ENCODE data around the gene GFOD1.
"Not testable (repeated sequence)": the region's sequence is repeated elsewhere in the genome, so short reads cannot be mapped to it uniquely, and the experiment has no call there.

GFOD1 gene

DNA sequence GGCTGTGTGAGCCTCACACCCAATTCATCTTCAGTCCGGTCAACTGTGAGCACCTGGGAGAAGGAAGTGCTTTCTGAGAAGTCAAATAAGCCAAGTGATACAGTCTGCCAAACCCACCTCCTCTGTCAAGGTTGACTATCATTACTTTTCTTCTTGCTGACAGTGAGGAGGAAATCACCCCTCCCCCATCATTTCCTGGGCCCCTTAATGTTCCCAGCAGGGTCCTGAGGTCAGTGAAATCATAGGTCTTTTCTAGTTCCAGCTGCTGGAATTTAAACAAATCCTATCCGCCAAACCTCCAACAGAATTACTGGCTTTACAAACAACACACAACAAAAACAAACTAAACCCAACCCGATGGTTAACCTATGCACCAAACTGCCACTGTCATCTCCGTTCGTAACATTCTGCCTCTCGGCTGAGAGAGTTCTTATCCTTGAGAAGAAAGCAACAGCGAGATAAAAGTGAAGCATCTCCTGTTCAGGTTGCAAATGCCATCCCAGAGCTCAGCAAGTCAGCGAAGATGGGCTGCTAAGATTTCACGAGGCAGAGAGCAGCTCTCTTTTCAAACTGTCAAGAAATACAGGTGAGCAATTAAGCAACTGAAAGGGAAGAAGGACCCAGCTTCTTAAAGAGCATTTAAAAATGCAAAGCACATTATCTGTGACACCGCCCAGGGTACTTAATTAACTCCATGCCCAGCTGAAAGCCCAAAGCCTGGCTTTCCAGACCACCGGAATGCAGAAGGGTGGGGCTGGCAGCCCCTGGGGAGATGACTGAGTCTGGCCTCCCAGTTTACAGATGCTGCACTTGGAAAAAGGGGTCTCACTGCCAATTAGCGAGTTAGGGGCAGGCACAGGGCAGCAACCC is 24.7 kb downstream of the GFOD1 start:
- no peak for DNase-seq

DNA sequence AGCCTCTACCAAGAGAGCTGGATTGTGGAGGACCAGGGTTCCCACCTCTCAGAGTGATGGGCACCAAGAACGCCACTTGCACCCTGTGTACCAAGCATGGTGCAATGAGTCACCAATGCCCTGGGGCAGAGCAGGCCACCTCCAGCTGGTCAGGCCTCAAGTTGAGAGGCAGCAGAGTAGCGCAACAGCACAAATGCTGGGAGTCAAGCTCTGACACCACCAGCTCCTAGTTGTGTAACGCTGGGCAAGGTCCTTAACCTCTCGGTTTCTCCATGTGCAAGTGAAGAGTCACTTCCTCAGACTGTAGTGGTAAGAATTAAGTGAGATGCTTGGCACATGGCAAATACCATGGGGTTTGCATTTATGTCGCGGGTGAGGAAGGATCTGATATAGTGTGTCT is 25.6 kb downstream of the GFOD1 start:
- DNase-seq = peak; percentile 75

DNA sequence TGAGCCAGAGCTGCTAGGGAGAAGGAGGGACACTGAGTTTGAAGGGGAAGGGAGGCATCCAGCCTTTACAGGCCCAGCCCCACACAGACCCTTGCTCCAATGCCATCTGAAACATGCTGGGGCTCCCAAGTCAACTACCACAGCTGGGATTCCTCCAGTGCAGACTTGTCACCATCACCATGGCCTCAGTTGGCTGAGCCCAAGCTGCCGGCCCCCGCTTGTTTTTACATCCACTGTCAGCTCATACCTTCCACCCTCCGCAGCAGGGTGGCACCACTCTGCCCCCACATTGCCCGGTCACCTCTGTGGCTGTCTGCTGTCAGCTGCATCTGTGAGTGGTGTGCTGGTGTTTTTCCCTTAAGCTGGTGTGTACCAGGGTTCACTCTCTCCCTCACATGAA is 26.1 kb downstream of the GFOD1 start:
- no peak for DNase-seq

DNA sequence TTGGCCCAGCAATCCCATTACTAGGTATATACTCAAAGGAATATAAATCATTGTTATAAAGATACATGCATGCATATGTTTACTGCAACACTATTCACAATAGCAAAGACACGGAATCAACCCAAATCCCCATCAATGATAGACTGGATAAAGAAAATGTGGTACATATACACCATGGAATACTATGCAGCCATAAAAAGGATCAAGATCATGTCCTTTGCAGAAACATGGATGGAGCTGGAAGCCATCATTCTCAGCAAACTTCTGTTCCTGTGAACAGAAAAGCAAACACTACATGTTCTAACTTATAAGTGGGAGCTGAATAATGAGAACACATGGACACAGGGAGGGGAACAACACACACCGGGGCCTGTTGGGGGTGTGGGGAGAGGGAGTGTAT is 27.1 kb downstream of the GFOD1 start:
- not testable (repeated sequence) for DNase-seq

DNA sequence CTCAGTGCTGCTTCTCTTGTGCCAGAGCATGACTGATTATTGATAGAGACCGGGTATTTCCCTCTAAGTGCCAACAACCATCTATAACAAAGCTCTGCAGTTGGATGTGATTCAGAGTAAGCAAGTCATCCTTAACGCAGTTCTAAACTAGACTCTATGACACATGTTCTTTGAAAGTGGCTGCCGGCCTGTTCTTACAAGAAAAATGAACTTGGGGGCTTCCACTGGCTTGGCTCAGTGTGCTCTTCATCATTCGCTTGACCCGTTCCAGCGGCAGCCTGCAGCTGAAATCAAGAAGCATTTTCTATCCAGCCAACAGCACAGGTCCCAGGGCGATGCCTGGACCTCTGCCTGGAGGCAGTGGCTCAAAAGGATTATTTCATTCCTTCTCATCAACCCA is 29.8 kb downstream of the GFOD1 start:
- DNase-seq = no peak

DNA sequence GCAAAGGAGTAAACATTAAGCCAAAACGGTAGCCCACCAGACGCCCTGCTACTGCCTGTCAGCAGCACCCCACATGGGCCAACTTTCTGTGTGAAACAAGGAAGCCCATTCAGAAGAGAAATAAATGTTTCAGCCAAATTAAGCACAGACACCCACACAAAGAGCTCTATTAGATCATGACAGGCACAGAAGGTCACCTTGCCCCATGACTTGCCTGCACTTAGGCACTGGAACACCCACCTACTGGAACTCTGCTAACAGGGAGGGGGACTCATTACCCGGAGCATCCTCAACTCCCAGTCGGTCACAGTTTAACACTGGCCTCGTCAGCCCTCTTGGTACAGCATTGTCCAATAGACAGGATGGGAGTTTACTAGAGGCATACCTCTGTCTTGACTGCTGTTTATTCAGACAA is 31.8 kb downstream of the GFOD1 start:
- no peak for DNase-seq

DNA sequence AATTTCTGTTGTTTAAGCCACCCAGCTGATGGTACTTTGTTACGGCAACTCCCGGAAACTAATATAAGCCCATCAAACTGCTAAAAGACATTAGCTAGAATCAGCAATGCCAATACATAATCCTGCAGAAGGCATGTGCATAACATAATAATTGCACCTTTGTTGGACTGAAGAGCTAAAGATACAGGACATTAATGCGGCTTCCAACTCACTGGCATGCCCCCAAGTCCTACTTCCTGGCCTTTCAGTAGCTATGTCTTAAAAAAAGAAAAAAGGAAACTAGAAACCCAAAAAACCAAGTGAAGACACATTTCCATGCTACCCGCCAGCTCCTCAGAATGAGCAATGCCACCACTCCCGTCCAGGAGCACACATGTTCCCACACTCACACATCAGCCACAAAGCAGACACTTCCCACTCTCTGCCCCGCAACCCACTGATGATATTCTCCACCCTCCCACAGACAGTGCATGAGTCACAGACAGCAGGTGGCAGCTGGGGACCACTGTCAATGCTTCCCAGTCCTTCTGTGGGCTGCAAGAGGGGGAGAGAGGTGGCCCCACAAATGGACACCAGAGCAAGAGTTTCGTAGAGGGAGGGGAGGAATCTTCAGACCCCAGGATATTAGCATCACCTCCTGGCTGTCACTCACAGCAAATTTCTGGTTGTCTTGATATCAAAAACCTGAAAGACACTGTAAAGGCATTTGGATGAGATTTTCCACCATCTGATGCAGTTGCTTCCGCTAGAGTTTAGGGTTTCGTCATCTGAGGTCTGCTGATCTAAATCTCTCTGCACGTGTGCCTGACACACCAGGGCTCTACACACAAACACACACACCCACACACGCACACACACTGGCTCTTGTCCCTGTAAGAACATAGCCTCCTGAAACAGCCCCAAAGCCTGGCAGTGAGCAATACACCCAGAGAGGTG is 32.8 kb downstream of the GFOD1 start:
- peak; percentile 81 for DNase-seq

DNA sequence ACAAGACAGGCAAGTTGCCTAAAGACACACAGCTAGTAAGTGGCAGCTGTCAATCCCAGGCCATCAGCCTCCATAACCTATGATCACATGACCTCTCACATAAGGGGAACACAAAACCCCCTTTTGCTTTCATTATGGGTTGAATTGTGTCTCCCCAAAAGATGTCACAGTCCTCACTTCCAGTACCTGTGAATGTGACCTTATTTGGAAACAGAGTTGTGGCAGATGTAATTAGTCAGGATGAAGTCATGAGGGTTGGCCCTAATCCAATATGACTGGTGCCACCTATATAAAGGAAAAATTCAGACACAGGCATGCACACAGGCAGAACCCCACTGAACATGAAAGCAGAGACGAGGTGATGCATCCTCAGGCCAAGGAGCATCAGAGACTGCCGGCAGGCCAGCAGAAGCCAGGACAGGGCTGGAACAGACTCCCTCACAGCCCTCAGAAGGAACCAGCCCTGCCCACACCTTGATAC is 33.6 kb downstream of the GFOD1 start:
- DNase-seq = no peak

DNA sequence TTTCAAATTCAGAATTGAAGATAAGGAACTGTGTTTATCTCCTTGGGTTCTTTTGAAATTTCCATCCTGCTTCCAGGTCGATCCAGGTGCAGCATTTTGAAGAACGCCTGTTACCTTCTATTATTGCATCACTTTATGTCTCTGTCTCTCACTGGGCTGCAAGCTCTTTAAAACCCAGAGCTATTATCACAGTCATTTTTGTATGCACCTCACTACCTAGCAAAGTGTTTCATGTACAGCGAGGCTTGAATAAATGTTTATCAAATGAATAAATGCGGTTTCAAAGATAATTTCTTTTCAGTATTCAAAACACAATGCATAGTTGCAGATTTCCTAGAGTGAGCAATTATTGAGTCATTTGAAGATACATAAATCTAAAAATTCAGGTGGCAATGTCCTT is 34.2 kb downstream of the GFOD1 start:
- no peak for DNase-seq

DNA sequence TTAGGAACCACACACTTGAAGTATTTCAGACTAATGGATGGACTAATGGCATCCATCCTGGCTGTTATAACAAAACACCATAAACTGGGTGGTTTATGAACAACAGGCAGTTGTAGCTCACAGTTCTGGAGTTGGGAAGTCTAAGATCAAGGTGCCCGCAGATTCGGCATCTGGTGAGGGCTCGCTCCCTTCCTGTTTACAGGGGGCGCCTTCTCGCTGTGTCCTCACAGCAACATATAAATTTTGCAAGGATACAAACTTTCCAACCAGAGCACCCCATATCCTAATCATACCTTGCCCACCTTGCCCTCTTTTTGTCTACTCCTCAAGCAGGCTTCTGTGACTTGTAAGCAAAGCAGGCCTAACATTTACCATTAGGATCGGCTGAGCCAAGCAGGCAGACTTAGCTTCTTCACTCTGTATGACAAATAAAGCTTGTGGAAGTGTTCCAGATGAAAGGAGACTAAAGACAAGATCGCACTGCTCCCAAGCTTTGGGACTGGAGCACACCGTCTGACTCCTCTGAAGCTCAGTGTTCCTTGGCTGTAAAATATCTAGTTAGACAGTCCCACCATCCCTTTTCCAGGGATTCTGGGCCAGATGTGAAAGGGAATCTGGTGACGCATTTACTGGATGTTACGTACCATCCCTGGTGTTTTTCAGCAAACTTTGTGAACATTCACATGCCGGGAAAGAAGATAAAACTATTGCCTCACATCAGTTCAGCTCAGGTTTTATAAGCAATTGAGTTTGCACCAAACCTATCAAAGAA is 34.9 kb downstream of the GFOD1 start:
- no peak for DNase-seq

DNA sequence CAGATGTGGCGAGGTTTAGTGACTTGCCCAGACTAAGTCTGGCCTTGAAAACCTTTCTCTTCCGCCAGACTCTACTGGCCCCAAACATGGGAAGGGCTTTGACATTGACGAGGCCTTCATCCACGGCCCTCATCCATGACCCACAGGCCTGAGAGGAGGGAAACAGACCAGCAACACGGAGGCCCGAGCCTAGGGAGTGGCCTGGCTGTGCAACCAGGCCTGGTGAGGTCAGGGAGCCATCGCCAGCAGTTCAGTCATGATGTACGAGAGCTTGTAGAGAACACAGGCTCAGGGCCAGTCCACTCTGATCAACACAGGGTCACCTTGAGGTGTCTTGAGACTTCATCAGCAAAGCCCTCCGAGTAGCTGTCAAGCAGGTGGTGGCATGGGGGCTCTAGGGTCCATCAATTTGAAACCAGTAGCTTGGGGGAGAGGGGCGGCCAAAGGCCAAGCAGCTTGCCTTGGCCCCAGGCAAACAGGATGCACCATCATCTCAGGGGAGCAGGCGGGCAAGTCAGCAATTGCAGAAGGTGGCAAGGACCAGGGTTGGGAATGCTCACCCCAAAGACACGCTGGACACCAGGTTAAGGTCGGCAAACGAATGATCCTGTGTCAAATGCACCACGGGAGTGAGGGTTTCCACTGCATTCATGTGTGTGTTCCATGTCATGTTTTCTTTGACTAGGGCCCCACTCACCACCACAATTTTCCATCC is 36.1 kb downstream of the GFOD1 start:
- DNase-seq = no peak

DNA sequence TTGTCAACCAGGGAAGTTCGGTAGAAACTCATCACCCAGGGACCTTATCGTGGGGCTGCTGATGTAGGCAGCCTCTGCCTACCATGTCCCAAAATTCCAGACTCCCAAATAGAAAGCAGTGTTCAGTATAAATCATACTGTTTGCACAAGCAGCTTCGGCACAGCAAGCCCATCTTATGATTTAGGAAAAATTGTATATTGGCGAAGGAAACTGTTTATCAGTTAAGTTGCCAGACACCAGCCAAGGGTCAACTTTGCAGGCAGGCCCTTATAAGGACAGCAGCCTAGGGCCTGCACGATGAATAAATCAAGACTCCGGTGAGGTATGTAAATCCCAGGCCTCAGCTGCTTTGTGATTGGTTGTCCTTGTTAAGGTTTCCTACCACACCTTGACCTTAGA is 36.8 kb downstream of the GFOD1 start:
- no peak for DNase-seq

DNA sequence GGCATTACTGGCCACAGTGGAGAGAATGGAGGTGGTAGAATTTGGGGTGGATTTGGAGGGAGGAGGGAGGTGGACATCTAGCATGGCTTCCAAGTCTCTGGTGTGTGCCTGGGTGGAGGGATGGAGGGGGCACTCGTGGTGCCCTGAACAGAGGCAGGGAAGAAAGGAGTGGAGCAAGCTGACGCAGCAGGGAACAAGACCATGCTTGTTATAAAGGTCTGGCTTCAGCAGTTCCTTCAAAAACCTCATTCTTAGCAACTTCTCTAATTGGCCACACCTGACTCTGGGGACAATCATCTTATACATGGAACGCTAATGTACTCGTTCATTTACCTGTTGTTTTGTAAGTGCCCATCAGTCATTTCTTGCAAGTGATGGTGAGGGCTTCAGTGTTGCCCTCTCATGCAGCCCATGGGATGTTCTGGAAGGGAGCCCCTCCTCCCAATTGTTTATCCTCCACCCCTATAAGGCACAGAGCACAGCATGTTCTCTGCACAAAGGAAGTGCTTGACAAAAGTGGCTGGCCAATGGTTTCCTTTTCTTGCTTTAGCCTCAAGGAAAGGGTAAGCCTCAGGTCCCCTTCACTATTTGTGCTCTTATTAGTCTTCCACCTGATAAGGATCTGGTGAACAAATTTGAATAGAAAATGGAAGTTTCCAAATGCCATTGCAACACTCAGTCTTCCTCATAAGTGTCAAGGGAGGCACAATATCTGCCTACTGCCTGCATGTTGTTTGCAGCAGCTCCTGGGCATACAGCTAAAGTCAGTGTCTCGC is 39.3 kb downstream of the GFOD1 start:
- DNase-seq = no peak

DNA sequence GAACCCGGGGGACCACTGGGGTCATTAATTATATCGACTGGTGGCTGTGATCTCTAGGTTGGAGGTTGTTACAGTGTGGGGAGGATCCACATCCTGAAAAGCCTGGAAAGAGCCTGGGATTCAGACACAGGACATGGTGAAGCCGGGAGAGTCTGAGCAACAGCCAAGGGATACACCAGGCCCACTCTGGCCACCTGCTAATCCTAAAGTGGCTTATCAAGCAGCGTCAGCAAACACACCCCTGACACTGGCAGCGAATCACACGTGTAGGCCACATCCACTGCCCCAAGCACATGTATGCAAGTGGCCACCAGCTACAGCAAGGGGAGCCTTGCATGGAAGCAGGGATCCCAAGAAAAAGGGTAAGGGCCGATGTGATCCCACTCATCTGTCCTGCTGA is 41.0 kb downstream of the GFOD1 start:
- no peak for DNase-seq

DNA sequence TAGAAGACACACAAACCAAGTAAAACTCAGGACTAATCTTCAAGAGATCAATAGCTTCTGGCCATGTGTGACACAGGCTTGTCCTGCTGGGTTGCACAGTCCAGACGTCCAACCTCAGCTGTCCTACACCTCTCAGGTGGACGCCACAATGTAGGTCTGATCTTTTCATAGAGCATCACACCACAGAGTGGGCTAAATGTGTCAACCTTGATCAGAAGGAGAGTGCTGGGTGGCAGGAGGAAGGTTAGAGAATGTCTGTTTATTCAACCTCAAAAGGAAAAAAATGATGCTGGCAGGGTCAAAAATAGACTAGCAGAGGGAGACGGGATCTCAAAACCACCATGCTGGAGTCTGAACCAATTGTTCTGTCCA is 41.7 kb downstream of the GFOD1 start:
- DNase-seq = no peak

DNA sequence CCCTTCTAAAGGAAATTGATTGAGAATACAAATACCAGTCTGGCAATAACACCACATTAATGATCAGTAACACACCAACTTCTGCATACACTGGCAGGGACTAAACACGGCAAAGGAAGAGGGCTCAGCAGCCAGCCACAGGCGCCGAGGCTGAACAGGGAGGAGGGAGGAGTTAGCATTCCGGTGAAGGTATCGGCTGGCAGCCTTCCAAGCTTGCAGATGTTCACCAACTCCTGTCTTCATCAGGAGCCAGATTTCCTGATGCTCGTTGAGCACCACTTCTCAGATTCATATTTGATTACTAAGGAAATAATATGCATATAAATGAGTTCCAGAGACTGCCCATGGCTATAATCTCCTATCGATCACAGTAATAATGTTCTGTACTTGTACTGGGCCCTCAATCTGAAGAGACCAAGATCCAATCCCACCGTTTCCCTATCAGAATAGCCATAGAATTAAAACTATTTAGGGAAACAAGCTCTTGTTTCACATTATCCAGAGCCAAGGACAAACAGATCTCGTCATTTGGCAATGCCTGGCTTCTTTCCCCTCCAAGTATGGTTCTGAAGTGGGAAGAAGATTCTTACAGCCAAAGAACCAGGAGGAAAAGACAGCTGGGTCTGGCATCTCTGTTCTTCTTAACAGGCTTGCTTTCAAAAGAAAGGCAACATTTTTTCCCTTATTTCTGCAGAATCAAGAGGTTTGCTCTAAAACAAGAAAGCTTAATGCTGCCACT is 42.2 kb downstream of the GFOD1 start:
- DNase-seq = no peak

DNA sequence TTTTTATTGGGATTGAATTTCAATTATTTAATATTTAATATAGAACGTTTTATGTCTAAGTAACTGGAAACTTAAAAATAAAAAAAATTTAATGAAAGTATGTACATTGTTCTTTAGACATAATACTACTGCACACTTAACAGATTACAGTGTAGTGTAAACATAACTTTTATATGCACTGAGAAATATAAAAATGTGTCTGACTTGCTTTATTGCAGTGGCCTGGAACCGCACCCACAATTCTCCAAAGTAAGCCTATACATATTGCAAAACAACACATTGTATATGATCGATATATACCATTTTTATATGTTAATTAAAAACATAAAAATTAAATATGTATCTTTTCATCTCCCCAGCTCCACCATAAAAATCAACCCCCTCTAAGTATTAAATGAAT is 42.8 kb downstream of the GFOD1 start:
- DNase-seq = no peak

DNA sequence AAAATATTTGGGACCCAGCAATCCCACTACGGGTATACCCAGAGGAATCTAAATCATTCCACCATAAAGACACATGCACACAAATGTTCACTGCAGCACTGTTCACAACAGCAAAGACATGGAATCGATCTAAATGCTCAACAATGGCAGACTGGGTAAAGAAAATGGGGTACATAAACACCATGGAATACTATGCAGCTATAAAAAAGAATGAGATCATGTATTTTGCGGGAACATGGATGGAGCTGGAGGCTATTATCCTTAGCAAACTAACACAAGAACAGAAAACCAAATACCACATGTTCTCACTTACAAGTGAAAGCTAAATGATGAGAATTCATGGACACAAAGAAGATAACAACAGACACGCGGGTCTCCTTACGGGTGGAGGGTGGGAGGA is 43.4 kb downstream of the GFOD1 start:
- not testable (repeated sequence) for DNase-seq

DNA sequence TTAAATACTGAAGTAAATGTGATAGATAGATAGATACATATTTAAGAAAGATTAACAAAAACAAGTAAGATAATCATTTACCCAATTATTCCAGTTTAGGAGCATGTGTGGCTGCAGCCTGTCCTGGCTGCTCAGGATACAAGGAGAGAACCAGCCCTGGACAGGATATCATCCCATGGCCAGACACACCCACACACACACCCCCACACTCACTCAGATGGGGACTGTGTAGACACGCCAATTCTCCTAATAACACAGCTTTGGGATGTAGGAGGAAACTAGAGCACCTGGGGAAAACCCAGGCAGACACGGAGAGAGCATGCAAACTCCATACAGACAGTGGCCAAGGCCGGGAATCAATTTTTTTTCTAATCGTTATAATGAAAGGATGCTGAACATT is 45.6 kb downstream of the GFOD1 start:
- no peak for DNase-seq

DNA sequence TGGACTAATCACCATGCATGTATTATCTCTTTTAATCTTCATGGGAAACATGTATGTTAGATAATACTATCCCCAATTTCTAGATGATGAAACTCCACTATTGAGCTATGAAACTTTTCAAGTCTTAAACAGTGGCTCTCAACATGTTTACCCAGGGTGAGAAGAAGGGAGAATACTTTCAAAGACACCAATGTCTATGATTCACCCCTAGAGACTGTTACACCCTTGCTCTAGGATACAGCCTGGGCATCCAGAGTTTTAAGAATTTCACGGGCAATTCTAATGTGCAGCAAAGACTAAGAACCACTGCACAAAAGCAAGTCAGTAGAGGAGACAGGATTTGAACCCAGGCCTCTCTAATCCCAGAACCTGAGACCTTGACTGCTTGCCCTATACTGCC is 47.8 kb downstream of the GFOD1 start:
- no peak for DNase-seq

DNA sequence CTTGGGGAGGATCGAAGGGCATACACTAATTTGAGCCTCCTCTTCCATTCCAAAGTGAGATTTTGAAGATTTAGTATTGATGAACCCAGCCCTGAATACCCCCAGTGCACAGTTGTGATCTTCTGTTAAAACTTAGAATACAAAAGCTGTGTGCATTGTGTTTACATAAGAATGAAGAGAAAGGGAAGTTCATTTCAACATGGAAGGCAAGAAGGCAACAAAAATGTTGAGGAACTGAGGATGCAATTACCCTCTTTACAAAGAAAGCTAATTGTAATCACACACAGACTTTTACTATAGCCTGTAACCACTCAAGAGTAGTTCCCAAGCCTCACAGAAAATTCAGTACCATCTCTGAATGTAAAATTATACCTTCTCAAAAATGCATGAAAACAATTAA is 49.3 kb downstream of the GFOD1 start:
- no peak for DNase-seq

Data from CD4-positive, alpha-beta T cell treated with Interleukin-15 for 1 hour (primary cell).